HG02623 (cell line): Measurements from ENCODE around the gene SERPINA3.
"Not testable (repeated sequence)": the region's sequence is repeated elsewhere in the genome, so short reads cannot be mapped to it uniquely, and the experiment has no call there.

Experiments used
- ATAC-seq: cut with Tn5 transposase; IDR thresholded peaks from one replicate; pipeline ENCODE4 v1.9.1; 2021; ENCODE audit warnings: moderate library complexity; ENCODE audit not compliant: unreplicated experiment

The SERPINA3 gene

GRCh38 chr14:94584591-94585280 lies 27.5 kb upstream of the SERPINA3 start:
- ATAC-seq = no peak

GRCh38 chr14:94586635-94587034 lies 25.6 kb upstream of the SERPINA3 start:
- no peak for ATAC-seq

- no peak for ATAC-seq
Measured at GRCh38 chr14:94588311-94588710, 23.9 kb upstream of the SERPINA3 start.

- ATAC-seq = no peak
Measured at GRCh38 chr14:94591073-94591472, 21.1 kb upstream of the SERPINA3 start.

- no peak for ATAC-seq
Measured at GRCh38 chr14:94591871-94592270, 20.3 kb upstream of the SERPINA3 start.

GRCh38 chr14:94592457-94592856 lies 19.7 kb upstream of the SERPINA3 start:
- no peak for ATAC-seq

- no peak for ATAC-seq
Measured at GRCh38 chr14:94593376-94593748, 18.8 kb upstream of the SERPINA3 start.

GRCh38 chr14:94593749-94594431 lies 18.3 kb upstream of the SERPINA3 start:
- ATAC-seq = no peak

GRCh38 chr14:94594441-94594840 lies 17.8 kb upstream of the SERPINA3 start:
- ATAC-seq = no peak

- no peak for ATAC-seq
Measured at GRCh38 chr14:94595912-94596311, 16.3 kb upstream of the SERPINA3 start.

- no peak for ATAC-seq
Measured at GRCh38 chr14:94596361-94596760, 15.8 kb upstream of the SERPINA3 start.

GRCh38 chr14:94597788-94598187 lies 14.4 kb upstream of the SERPINA3 start:
- ATAC-seq = no peak

- ATAC-seq = no peak
Measured at GRCh38 chr14:94598506-94598815, 13.7 kb upstream of the SERPINA3 start.

GRCh38 chr14:94598816-94599655 lies 13.2 kb upstream of the SERPINA3 start:
- no peak for ATAC-seq

GRCh38 chr14:94599656-94600004 lies 12.6 kb upstream of the SERPINA3 start:
- no peak for ATAC-seq

GRCh38 chr14:94600148-94600545 lies 12.0 kb upstream of the SERPINA3 start:
- ATAC-seq = no peak

- no peak for ATAC-seq
Measured at GRCh38 chr14:94601884-94602391, 10.3 kb upstream of the SERPINA3 start.

GRCh38 chr14:94602722-94603121 lies 9.5 kb upstream of the SERPINA3 start:
- ATAC-seq = no peak

- ATAC-seq = no peak
Measured at GRCh38 chr14:94605361-94605760, 6.8 kb upstream of the SERPINA3 start.

- ATAC-seq = not testable (repeated sequence)
Measured at GRCh38 chr14:94608966-94609365, 3.2 kb upstream of the SERPINA3 start.

GRCh38 chr14:94611179-94611578 lies 1.0 kb upstream of the SERPINA3 start:
- no peak for ATAC-seq
